Measurements from ENCODE around the gene MORN5. TPM values are rescaled to one million over a fixed set of nuclear protein-coding genes. Genes with fewer than 3 reads are reported as not detected.

The MORN5 gene
- total and polyA plus RNA-seq, 2 donors (not counting 1 experiment from before 2014, with no cell fraction given), result not detected

DNA sequence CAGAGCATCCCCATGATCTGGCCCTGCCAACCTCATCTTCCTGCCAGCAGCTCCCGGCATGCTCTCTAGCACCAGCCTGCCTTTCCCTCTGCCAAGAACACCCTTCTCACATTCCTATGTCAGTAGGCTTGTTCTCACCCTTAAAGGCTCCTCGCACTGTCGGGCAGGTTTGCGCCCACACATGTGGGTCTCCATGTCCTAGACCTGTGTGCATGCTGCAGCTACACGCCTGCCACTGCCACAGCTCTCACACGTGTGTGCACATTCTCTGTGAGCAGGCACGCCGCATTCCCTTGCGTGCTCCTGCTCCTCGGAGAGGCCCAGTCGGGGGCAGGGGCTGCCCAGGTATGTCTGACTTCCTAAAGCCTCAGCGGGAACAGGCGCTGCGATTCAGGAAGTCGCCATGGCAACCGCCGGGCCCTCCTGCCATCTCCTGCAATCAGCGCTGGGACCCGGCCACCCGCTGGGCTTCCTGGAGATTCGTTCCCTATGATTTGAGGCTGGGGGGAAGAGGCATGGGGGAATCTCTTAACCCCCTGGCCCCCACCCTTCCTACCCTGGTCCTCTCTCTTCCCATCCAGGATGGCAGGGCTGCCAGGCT, 28.2 kb upstream of the MORN5 start:
- intact Hi-C loops (cut with micrococcal nuclease), result no loop called here
- no peak overlapping the region for H3K27ac Mint-ChIP-seq
- Histone ChIP-seq H3K79me2 (ENCODE audit: control insufficient read depth, insufficient read depth, low read length) (no peaks in the 10 kb centered on the region), H3K9me3 (ENCODE audit: control extremely low read depth in 1 of 3, control insufficient read depth in 2 of 3, insufficient read depth in 1 of 3, low read length in 2 of 3) (no peaks in the 10 kb centered on the region), H3K27me3 (replicated peaks in 1 of 4; ENCODE audit: control extremely low read depth in 1 of 4, control insufficient read depth in 3 of 4, insufficient read depth in 4 of 4, low read length in 3 of 4) (peaks cover 0 to 14% (median 6%) of the 10 kb centered on the region in 4 experiments), H2AFZ (ENCODE audit: insufficient read depth, low read depth, low read length, poor library complexity, severe bottlenecking) (no peak overlapping the region), H3K4me3 (ENCODE audit: control extremely low read depth in 1 of 5, extremely low read depth in 1 of 5, insufficient read depth in 1 of 5, low read depth in 2 of 5, low read length in 4 of 5) (no peak overlapping the region), H3K4me1 (ENCODE audit: control insufficient read depth in 2 of 2, insufficient read depth in 2 of 2, low read length in 2 of 2) (peaks cover 5 to 7% of the 10 kb centered on the region in 2 donors), H3K36me3 (replicated peaks in 1 of 2; ENCODE audit: control extremely low read depth in 1 of 2, control insufficient read depth in 1 of 2, extremely low read depth in 1 of 2, insufficient read depth in 2 of 2, low read length in 1 of 2) (no peaks in the 10 kb centered on the region), H3K27ac (ENCODE audit: low read length in 2 of 2) (no peak overlapping the region), H3K4me2 (replicated peaks; ENCODE audit: low read depth, low read length, poor library complexity, severe bottlenecking) (no peak overlapping the region), H3K9ac (ENCODE audit: low read length) (no peak overlapping the region), H4K20me1 (ENCODE audit: control insufficient read depth, insufficient read depth, low read length, poor library complexity, severe bottlenecking) (no peaks in the 10 kb centered on the region)
- no peak for TF ChIP-seq EZH2 (IDR thresholded peaks at IDR 0.05; ENCODE audit: borderline replicate concordance, insufficient read depth, low read depth, low read length, poor library complexity, severe bottlenecking)
- TF ChIP-seq, protein P1, sequence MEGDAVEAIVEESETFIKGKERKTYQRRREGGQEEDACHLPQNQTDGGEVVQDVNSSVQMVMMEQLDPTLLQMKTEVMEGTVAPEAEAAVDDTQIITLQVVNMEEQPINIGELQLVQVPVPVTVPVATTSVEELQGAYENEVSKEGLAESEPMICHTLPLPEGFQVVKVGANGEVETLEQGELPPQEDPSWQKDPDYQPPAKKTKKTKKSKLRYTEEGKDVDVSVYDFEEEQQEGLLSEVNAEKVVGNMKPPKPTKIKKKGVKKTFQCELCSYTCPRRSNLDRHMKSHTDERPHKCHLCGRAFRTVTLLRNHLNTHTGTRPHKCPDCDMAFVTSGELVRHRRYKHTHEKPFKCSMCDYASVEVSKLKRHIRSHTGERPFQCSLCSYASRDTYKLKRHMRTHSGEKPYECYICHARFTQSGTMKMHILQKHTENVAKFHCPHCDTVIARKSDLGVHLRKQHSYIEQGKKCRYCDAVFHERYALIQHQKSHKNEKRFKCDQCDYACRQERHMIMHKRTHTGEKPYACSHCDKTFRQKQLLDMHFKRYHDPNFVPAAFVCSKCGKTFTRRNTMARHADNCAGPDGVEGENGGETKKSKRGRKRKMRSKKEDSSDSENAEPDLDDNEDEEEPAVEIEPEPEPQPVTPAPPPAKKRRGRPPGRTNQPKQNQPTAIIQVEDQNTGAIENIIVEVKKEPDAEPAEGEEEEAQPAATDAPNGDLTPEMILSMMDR (IDR thresholded peaks at IDR 0.05), result no peak
- WGBS (ENCODE audit: insufficient coverage), result 59% methylated on average over 17 of the region's 21 CpGs
- no peak for DNase-seq
- H3K9me3 Mint-ChIP-seq (ENCODE audit: insufficient read depth), result no peaks in the 10 kb centered on the region
- CTCF ChIA-PET, result interaction anchor here (1.4 to 1.7 kb wide), 3 partner anchors 9 to 323 kb away, joined by 3 to 10 read pairs (median 4); no protein-coding TSS in a partner anchor
- no peak for ATAC-seq (ENCODE audit: low read depth)
- peaks cover 2% of the 10 kb centered on the region for H3K4me1 Mint-ChIP-seq
- POLR2A ChIA-PET, result no interaction called here
- H3K4me3 Mint-ChIP-seq, result no peak overlapping the region
- peaks cover 47% of the 10 kb centered on the region for H3K27me3 Mint-ChIP-seq

DNA sequence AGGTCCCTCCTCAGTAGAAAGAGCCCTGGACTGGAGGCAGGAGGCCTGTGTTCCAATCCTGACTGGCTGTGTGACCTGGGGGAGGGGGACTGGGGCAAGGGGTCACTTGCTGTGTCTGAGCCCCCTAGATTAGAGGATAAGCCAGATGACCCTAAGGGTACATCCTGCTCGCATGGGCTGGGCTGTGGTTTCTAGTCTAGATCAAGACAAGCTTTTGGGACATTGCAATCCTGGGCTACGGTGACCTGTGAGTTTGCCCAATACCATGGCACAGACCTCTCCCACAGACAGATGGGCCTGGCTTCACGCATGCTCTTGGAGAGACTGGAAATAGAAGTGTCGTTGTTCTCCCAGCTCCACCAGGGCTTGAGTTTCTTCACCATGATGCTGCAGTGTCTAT, 27.2 kb upstream of the MORN5 start:
- Mint-ChIP-seq H3K27ac (no peak overlapping the region), H3K4me1 (no peaks in the 10 kb centered on the region), H3K27me3 (peaks cover 38% of the 10 kb centered on the region), H3K9me3 (ENCODE audit: insufficient read depth) (no peaks in the 10 kb centered on the region), H3K4me3 (no peak overlapping the region)
- H3K9ac ChIP-seq (ENCODE audit: low read length), result no peak overlapping the region
- H3K27ac ChIP-seq (ENCODE audit: low read length in 2 of 2), result no peak overlapping the region
- WGBS (ENCODE audit: insufficient coverage), result 92% methylated on average over 2 of the region's 4 CpGs
- DNase-seq, result no peak
- POLR2A ChIA-PET, result no interaction called here
- intact Hi-C loops (cut with micrococcal nuclease), result no loop called here
- TF ChIP-seq, protein P1 (IDR thresholded peaks at IDR 0.05), result no peak
- TF ChIP-seq EZH2 (IDR thresholded peaks at IDR 0.05; ENCODE audit: borderline replicate concordance, insufficient read depth, low read depth, low read length, poor library complexity, severe bottlenecking), result no peak
- H3K27me3 ChIP-seq (replicated peaks in 1 of 4; ENCODE audit: control extremely low read depth in 1 of 4, control insufficient read depth in 3 of 4, insufficient read depth in 4 of 4, low read length in 3 of 4), result peaks cover 0 to 6% (median 1%) of the 10 kb centered on the region in 4 experiments
- H3K36me3 ChIP-seq (replicated peaks in 1 of 2; ENCODE audit: control extremely low read depth in 1 of 2, control insufficient read depth in 1 of 2, extremely low read depth in 1 of 2, insufficient read depth in 2 of 2, low read length in 1 of 2), result no peaks in the 10 kb centered on the region
- no peaks in the 10 kb centered on the region for H3K9me3 ChIP-seq (ENCODE audit: control extremely low read depth in 1 of 3, control insufficient read depth in 2 of 3, insufficient read depth in 1 of 3, low read length in 2 of 3)
- H3K4me2 ChIP-seq (replicated peaks; ENCODE audit: low read depth, low read length, poor library complexity, severe bottlenecking), result no peak overlapping the region
- no peak overlapping the region for H2AFZ ChIP-seq (ENCODE audit: insufficient read depth, low read depth, low read length, poor library complexity, severe bottlenecking)
- no peaks in the 10 kb centered on the region for H3K79me2 ChIP-seq (ENCODE audit: control insufficient read depth, insufficient read depth, low read length)
- CTCF ChIA-PET, result interaction anchor here (1.6 to 1.7 kb wide), 2 partner anchors 10 to 218 kb away, joined by 4 to 10 read pairs; no protein-coding TSS in a partner anchor
- no peaks in the 10 kb centered on the region for H3K4me1 ChIP-seq (ENCODE audit: control insufficient read depth in 2 of 2, insufficient read depth in 2 of 2, low read length in 2 of 2)
- H4K20me1 ChIP-seq (ENCODE audit: control insufficient read depth, insufficient read depth, low read length, poor library complexity, severe bottlenecking), result no peaks in the 10 kb centered on the region
- no peak overlapping the region for H3K4me3 ChIP-seq (ENCODE audit: control extremely low read depth in 1 of 5, extremely low read depth in 1 of 5, insufficient read depth in 1 of 5, low read depth in 2 of 5, low read length in 4 of 5)
- no peak for ATAC-seq (ENCODE audit: low read depth)
